GM12873 (cell line): ENCODE measurements around the gene SPRED3.

Experiments
- CTCF ChIP-seq: IDR thresholded peaks from 2 replicates; pipeline ENCODE4 v1.5.1; 2012; ENCODE audit warnings: low read depth, mild to moderate bottlenecking, moderate library complexity, low read length, control low read depth; ENCODE audit not compliant: insufficient read depth; ENCODE audit errors: missing control alignments

The SPRED3 gene

GRCh38 chr19:38404858-38405257 is 16.4 kb downstream of the SPRED3 start:
- TF ChIP-seq CTCF = no peak

- no peak for TF ChIP-seq CTCF
Measured at GRCh38 chr19:38405276-38405675, 16.8 kb downstream of the SPRED3 start.

- no peak for TF ChIP-seq CTCF
Measured at GRCh38 chr19:38409631-38410133, 21.2 kb downstream of the SPRED3 start.

GRCh38 chr19:38411041-38411712 is 22.7 kb downstream of the SPRED3 start:
- TF ChIP-seq CTCF = no peak

GRCh38 chr19:38412491-38412890 is 24.0 kb downstream of the SPRED3 start:
- TF ChIP-seq CTCF = no peak

- TF ChIP-seq CTCF = no peak
Measured at GRCh38 chr19:38412961-38413360, 24.5 kb downstream of the SPRED3 start.

GRCh38 chr19:38413416-38413815 is 24.9 kb downstream of the SPRED3 start:
- no peak for TF ChIP-seq CTCF
